NCI-H1436 (cell line): Measurements from ENCODE around the gene LRRC34.

Experiments used
- DNase-seq: peaks from one replicate; lab custom pipeline; 2025; lab: John Stamatoyannopoulos, UW

Gene LRRC34

GRCh38 chr3:169812332-169813235 is at the start of gene LRRC34, which contains the start of gene LRRIQ4:
LRRC34 (minus strand) TSS chr3:169812904; CDS start chr3:169812548, 356 bp downstream.
LRRIQ4 (plus strand) TSS chr3:169812870; CDS start chr3:169821922, 9,052 bp downstream.
- peak; percentile 85 for DNase-seq

- DNase-seq, result no peak
Observed at GRCh38 chr3:169861871-169862270, 49.2 kb upstream of the LRRC34 start.

- DNase-seq, result no peak
Observed at GRCh38 chr3:169857811-169858210, 45.1 kb upstream of the LRRC34 start.

- DNase-seq, result no peak
Observed at GRCh38 chr3:169855514-169855913, 42.8 kb upstream of the LRRC34 start.

- DNase-seq, result no peak
Observed at GRCh38 chr3:169850618-169851017, 37.9 kb upstream of the LRRC34 start.

- no peak for DNase-seq
Observed at GRCh38 chr3:169848741-169849140, 36.0 kb upstream of the LRRC34 start.

GRCh38 chr3:169847896-169848295 is 35.2 kb upstream of the LRRC34 start:
- peak; percentile 12 for DNase-seq

GRCh38 chr3:169846458-169847193 is 33.9 kb upstream of the LRRC34 start:
- no peak for DNase-seq

- no peak for DNase-seq
Observed at GRCh38 chr3:169842960-169843359, 30.3 kb upstream of the LRRC34 start.

- no peak for DNase-seq
Observed at GRCh38 chr3:169841171-169841570, 28.5 kb upstream of the LRRC34 start.

GRCh38 chr3:169838511-169839030 is 25.9 kb upstream of the LRRC34 start:
- DNase-seq, result no peak

GRCh38 chr3:169836942-169837275 is 24.2 kb upstream of the LRRC34 start:
- DNase-seq, result no peak

GRCh38 chr3:169836078-169836941 is 23.6 kb upstream of the LRRC34 start:
- no peak for DNase-seq

- no peak for DNase-seq
Observed at GRCh38 chr3:169835533-169835932, 22.8 kb upstream of the LRRC34 start.

- DNase-seq, result no peak
Observed at GRCh38 chr3:169827712-169828111, 15.0 kb upstream of the LRRC34 start.

- no peak for DNase-seq
Observed at GRCh38 chr3:169825316-169825715, 12.6 kb upstream of the LRRC34 start.

GRCh38 chr3:169822983-169823382 is 10.3 kb upstream of the LRRC34 start:
- DNase-seq, result no peak

- no peak for DNase-seq
Observed at GRCh38 chr3:169822540-169822939, 9.8 kb upstream of the LRRC34 start.

- DNase-seq, result no peak
Observed at GRCh38 chr3:169822091-169822490, 9.4 kb upstream of the LRRC34 start.

GRCh38 chr3:169818316-169818715 is 5.6 kb upstream of the LRRC34 start:
- DNase-seq, result no peak

GRCh38 chr3:169815590-169816150 is 3.0 kb upstream of the LRRC34 start:
- DNase-seq, result no peak
